ENCODE data around the gene UBXN2A.
"Not testable (repeated sequence)": the region's sequence is repeated elsewhere in the genome, so short reads cannot be mapped to it uniquely, and the experiment has no call there.

The UBXN2A gene

GRCh38 chr2:24014902-24015301, 74.6 kb downstream of the UBXN2A start:
- not testable (repeated sequence) for DNase-seq (ENCODE audit: low spot score)

DNA sequence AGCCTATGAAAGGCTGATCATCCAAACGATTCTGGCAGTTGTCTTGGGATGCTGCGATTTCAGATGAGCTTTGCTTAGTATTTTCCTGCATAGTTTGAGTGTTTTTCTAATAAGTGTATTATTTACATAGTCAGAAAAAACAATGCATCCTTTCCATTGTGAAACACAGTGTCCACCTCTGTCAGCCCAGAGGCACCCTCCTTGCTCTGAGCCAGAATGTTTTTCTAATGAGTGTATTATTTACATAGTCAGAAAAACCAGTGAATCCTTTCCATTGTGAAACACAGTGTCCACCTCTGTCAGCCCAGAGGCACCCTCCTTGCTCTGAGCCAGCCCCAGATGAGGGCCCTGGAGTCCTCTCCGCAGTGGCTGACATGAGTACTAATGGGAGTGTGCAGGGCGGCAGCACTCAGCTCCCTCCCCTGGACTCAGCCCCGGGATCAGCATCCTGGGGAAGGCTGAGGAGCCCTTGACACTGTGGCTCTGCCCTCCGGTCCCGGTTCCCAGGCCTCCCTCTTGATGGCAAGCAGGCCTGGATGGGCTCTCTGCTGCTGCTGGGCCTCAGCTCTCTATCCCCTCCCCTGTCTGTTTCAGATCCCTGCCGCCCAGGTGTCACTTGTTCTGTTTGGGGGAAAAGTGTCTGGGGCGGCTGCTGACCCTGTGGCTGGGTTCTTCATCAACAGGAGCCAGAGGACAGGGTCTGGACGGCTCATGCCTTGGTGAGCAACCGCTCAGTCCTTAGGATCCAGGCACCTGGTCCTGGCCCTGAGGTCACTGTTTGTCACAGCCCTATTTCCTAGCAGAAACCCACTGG, 75.5 kb downstream of the UBXN2A start:
- peak; percentile 58 for DNase-seq (ENCODE audit: low spot score)

- no peak for DNase-seq (ENCODE audit: low spot score)
Observed at GRCh38 chr2:24016376-24016761, 76.1 kb downstream of the UBXN2A start.

DNA sequence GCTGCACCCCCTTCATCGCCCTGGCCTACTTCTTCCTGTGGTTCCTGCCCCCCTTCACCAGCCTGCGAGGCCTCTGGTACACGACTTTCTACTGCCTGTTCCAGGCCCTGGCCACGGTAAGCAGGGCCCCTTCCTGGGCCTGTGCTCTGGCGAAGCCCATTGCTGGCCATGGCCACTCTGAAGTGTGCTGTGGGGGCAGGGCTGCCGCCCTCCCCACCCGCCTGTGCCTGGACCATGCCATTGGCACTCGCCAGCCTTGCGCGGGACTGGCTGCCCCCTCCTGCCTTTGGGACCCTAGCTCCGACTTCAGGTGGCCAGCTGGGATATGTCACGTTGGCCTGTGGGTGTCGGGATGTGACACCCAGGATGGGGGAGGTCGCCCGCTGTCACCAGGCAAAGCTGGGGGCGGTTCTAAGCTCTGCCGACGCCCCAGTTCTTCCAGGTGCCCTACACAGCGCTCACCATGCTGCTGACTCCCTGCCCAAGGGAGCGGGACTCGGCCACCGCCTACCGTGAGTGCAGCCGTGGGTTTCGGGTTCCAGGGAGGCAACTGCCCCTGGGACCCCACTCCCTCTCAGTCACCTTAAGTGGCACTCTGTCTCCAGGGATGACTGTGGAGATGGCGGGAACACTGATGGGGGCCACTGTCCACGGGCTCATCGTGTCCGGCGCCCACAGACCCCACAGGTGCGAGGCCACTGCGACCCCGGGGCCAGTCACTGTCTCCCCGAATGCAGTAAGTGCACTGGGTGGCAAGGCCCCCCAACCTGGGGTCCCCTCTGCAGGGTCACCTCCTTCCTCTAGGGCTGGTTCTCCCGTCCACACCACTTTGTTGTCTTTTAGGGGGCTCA, 76.8 kb downstream of the UBXN2A start:
- DNase-seq (ENCODE audit: low spot score) = no peak

- no peak for DNase-seq (ENCODE audit: low spot score)
Observed at GRCh38 chr2:24017711-24018110, 77.4 kb downstream of the UBXN2A start.

DNA sequence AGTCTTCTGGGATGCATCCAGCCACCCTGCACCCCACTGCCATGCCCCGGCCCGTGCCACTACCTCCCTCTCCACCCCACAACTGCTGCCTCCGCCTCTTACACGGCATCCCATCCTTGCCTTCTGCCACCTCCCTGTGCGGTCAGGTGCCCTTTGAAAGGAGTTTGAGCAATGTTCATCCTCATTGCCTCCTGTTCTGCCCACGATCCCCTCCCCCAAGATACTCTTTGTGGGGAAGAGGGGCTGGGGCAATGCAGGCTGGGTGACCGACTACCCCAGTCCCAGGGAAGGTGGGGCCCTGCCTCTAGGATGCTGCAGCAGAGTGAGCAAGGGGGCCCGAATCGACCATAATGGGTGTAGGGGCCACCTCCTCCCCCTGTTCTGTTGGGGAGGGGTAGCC, 78.0 kb downstream of the UBXN2A start:
- no peak for DNase-seq (ENCODE audit: low spot score)

- DNase-seq (ENCODE audit: low spot score) = no peak
Observed at GRCh38 chr2:24019729-24020128, 79.5 kb downstream of the UBXN2A start.

DNA sequence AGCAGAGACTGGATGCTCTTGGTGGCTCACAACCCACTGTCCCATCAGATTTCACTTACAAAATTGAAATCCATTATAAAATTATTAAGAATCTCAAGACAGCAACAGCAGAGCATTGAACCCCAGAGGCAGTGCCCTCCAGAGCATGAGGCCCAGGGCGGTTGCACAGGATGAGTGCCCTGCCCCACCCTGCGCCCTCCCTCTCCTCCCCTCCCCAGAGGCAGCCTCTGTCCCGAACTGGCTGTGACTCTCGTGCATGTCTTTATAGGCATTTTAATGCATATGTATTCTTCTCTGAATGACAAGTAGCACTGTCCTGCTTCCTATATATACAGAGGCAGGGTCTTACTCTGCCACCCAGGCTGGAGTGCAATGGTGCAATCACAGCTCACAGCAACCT, 80.0 kb downstream of the UBXN2A start:
- DNase-seq (ENCODE audit: low spot score) = no peak

DNA sequence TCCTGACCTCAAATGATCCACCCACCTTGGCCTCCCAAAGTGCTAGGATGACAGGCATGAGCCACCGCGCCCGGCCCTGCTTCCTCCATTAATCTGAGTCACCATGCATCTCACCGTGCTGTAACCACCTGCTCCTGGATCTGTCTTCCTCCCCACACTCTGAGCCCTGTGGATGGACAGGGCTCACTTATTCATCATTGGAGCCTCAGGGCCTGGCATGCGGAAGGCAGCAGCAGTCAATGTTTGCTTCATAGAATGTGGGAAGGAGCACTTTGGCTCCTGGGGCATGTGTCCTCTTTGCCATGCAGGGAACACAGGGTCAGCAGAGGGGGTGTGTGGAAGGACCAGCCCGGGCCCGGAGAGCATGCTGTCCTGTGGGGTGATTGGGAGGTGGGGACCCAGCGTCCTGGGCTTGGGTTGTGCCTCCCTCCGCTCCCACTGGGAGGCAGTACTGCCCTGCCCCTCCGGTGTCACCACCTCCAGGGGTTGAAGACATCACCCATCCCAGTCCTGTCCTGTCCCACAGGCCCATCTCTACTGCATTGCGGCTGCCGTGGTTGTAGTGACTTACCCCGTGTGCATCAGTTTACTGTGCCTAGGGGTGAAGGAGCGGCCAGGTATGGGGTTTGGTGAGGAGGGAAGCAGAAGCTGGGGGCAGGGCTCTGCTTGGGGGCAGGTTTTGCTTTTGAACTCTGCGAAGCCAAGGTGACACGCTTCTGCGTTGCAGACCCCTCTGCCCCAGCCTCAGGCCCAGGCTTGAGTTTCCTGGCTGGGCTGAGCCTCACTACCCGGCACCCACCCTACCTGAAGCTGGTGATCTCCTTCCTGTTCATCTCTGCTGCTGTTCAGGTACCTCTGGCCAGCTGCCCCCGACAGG, 81.1 kb downstream of the UBXN2A start:
- DNase-seq (ENCODE audit: low spot score) = no peak

DNA sequence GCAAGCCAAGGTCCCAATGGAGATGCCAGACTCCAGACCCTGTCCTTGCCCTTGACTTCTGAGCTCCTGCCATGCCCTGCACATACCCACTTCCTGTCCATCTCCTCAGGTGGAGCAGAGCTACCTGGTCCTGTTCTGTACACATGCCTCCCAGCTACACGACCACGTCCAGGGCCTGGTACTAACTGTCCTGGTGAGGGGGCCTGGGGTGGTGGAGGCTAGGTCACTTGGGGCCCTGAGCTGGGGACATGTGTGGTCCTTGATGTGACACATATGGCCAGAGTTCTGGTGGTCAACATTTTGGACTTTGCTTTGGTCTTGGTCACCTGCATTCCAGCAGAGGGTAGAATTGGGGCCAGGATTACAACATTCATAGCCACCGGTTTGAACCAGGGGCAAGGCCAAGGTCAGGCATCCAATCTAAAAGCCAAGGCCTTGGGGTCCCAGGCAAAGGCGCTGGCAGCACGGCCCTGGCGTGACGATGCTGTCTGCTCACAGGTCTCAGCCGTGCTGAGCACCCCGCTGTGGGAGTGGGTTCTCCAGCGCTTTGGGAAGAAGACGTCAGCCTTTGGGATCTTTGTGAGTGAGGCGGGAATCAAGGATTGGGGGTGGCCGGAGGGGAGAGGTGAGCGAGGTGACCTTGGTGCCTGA, 82.2 kb downstream of the UBXN2A start:
- no peak for DNase-seq (ENCODE audit: low spot score)

DNA sequence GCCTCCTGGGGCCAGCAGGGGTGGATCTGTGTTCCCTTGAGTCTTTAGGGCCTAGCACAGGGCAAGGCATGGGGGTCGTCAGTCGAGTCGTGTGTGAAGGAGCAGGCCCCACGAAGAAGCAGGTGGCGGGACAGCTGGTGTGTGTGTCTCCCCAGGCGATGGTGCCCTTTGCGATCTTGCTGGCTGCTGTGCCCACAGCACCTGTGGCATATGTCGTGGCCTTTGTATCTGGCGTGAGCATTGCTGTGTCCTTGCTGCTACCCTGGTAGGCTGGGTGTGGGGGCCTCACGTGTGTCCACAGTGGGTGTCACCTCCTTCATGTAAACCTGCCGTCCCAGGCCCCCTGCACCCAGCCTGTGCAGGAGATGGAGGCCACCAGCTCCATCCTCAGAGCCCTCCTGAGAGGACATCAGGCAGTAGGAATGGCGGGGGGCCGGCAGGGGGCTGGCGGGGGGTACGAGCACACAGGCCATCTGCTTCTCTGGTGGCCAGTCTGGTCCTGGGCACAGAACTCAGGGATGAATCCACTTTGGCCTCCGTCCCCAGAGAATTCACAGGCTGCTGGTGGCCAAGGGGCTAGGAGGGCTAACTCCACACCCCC, 82.8 kb downstream of the UBXN2A start:
- no peak for DNase-seq (ENCODE audit: low spot score)

GRCh38 chr2:24024018-24024417, 83.8 kb downstream of the UBXN2A start:
- DNase-seq (ENCODE audit: low spot score) = no peak

- DNase-seq (ENCODE audit: low spot score) = no peak
Observed at GRCh38 chr2:24024996-24025663, 84.9 kb downstream of the UBXN2A start.

- no peak for DNase-seq (ENCODE audit: low spot score)
Observed at GRCh38 chr2:24026233-24026632, 86.0 kb downstream of the UBXN2A start.

GRCh38 chr2:24038786-24039499, 98.7 kb downstream of the UBXN2A start:
- no peak for DNase-seq (ENCODE audit: low spot score)

GRCh38 chr2:24040511-24040910, 100.2 kb downstream of the UBXN2A start:
- no peak for DNase-seq (ENCODE audit: low spot score)

- DNase-seq (ENCODE audit: low spot score) = not testable (repeated sequence)
Observed at GRCh38 chr2:24043133-24043532, 102.9 kb downstream of the UBXN2A start.

DNA sequence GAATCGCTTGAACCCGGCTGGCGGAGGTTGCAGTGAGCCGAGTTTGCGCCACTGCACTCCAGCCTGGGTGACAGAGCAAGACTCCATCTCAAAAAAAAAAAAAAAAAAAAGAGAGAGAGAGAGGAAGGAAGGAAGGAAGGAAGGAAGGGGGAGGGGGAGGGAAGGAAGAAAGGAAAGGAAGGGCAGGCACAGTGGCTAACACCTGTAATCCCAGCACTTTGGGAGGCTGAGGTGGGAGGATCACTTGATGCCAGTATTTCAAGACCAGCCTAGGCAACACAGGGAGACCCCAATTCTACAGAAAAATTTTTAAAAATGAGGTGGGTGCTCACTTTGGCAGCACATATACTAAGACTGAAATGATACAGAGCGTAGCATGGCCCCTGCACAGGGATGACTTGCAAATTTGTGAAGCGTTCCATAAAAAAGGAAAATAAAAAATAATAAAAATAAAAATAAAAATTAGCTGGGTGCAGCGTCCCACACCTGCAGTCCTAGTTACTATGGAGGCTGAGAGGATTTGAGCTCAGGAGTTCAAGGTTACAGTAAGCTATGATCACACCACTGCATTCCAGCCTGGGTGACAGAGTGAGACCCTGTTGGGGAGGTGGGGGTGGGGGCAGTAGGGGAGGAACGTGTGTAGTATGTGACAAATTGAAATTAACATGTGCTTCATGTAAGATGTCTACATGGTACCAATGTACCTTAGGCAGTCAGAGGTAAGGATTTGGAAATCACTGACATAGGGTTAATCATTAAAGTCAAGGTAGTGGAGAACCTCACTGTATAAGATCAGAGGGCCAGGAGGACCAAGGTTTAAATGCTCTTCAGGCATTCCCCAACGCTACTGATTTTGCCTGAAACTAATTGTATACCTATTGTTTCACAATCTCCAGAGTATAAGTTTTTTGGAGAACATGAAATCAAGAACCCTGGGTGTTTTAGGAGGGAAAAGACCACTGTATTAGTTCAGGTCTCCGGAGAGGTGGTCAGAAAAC, 105.5 kb downstream of the UBXN2A start:
- no peak for DNase-seq (ENCODE audit: low spot score)

- no peak for DNase-seq (ENCODE audit: low spot score)
Observed at GRCh38 chr2:24046599-24046929, 106.3 kb downstream of the UBXN2A start.

All from LoVo (cell line).